Thyroid gland (tissue), 4 donors: ENCODE data around the gene ASPM. TPM values are rescaled to one million over a fixed set of nuclear protein-coding genes. Genes with fewer than 3 reads are reported as not detected.

Source experiments
- DNase-seq, 2 donors: peaks; one replicate each; pipeline ENCODE4 v3.0.0-alpha.2; 2019
- H3K27ac ChIP-seq, 3 donors: fragments of 200-600 bp; sonication (generic); 1 replicate in 2 of 3; 2 replicates in 1 of 3; pipeline ENCODE4 v1.5.1; 2016 to 2019; ENCODE audit warnings: mild to moderate bottlenecking in 1 of 3, moderate library complexity in 1 of 3
- H3K27me3 ChIP-seq: fragments of 200-600 bp; sonication (generic); one replicate; pipeline ENCODE4 v1.5.1; 2019
- H3K36me3 ChIP-seq, 2 donors: fragments of 200-600 bp; sonication (generic); one replicate each; pipeline ENCODE4 v1.5.1; 2016 to 2019
- H3K4me1 ChIP-seq, 2 donors: fragments of 200-600 bp; sonication (generic); one replicate each; pipeline ENCODE4 v1.5.1; 2017 to 2019
- H3K4me3 ChIP-seq, 3 donors: fragments of 200-600 bp; sonication (generic); replicated peaks in 1 of 3; 1 replicate in 2 of 3; 2 replicates in 1 of 3; pipeline ENCODE4 v1.5.1; 2016; ENCODE audit warnings: mild to moderate bottlenecking in 1 of 3
- H3K9me3 ChIP-seq: fragments of 200-600 bp; sonication (generic); one replicate; pipeline ENCODE4 v1.5.1; 2017
- POLR2A ChIP-seq, 2 donors: fragments of 450-650 bp; IDR thresholded peaks; one replicate each; pipeline ENCODE4 v1.6.1; 2017; ENCODE audit warnings: antibody characterized with exemption in 2 of 2, mild to moderate bottlenecking in 2 of 2, moderate library complexity in 1 of 2
- WGBS, 2 donors: methylation state at CpG; one replicate each; pipeline ENCODE4 v1.1.5; 2017; 5-methylcytosine and 5-hydroxymethylcytosine counted together
- intact Hi-C: fragments of 100-400 bp; cut with DNase I; formaldehyde crosslinking; loops from one replicate; pipeline ENCODE4 v1.15.1; 2023
- total RNA-seq, 4 donors: library from RNA; depleted of rRNA; stranded (reverse); fragments of >200 nt; gene quantifications; one replicate each; pipeline ENCODE4 v1.2.3, GENCODE V29; 2016
- TF ChIP-seq, protein P1 (sequence below), 6 experiments: fragments of 200-600 bp in 3 of 6; fragments of 450-650 bp in 3 of 6; sonication (generic) in 3 of 6; IDR thresholded peaks; one replicate each; pipeline ENCODE4 v1.5.1; 2016 to 2019; ENCODE audit warnings: antibody characterized with exemption in 6 of 6, mild to moderate bottlenecking in 2 of 6, inconsistent platforms in 1 of 6, moderate library complexity in 1 of 6

The ASPM gene
- total RNA-seq, 4 donors from 2014 or later = 0.15 to 1.2 (median 0.38) TPM

DNA sequence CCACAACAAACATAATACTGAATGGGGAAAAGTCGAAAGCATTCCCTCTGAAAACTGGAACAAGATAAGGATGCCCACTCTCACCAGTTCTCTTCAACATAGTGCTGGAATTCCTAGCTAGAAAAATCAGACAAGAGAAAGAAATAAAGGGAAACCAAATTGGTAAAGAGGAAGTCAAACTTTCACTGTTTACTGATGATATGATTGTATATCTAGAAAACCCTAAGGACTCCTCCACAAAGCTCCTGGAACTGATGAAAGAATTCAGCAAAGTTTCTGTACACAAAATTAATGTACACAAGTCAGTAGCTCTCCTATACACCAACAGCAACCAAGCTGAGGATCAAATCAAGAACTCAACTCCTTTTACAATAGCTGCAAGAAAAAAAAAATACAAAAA is 72.5 kb downstream of the ASPM start:
- DNase-seq = no peak
- H3K27ac ChIP-seq = no peak overlapping the region
- WGBS, 2 donors = 90 to 95% methylated on average over 1 of the region's 1 CpG

DNA sequence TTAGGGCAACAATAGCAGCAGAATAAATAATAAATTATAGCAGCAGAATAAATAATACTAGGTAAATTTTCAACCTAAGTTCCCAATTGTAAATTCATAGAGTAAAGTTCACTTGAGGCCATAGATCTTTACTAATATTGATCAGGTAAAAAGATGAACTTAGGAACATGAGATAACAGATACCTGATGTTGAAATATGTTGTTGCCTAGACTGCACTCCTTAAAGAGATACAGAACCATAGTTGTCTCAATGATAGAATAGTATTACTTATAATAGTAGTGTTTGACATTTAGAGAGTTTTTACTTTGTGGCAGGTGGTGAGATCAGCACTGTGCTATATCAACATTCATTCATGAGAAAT is 79.0 kb downstream of the ASPM start:
- H3K27ac ChIP-seq = no peak overlapping the region
- H3K27me3 ChIP-seq = no peaks in the 10 kb centered on the region
- H3K4me3 ChIP-seq = no peak overlapping the region
- no peaks in the 10 kb centered on the region for H3K36me3 ChIP-seq
- H3K9me3 ChIP-seq = no peaks in the 10 kb centered on the region
- peaks cover 0 to 2% of the 10 kb centered on the region in 2 donors for H3K4me1 ChIP-seq
- intact Hi-C loops = no loop called here
- no peak for DNase-seq
- TF ChIP-seq, protein P1, sequence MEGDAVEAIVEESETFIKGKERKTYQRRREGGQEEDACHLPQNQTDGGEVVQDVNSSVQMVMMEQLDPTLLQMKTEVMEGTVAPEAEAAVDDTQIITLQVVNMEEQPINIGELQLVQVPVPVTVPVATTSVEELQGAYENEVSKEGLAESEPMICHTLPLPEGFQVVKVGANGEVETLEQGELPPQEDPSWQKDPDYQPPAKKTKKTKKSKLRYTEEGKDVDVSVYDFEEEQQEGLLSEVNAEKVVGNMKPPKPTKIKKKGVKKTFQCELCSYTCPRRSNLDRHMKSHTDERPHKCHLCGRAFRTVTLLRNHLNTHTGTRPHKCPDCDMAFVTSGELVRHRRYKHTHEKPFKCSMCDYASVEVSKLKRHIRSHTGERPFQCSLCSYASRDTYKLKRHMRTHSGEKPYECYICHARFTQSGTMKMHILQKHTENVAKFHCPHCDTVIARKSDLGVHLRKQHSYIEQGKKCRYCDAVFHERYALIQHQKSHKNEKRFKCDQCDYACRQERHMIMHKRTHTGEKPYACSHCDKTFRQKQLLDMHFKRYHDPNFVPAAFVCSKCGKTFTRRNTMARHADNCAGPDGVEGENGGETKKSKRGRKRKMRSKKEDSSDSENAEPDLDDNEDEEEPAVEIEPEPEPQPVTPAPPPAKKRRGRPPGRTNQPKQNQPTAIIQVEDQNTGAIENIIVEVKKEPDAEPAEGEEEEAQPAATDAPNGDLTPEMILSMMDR (IDR thresholded peaks at IDR 0.05) = no peak
- TF ChIP-seq POLR2A (IDR thresholded peaks at IDR 0.05) = no peak

More for the DNA sequence above, 72.5 kb downstream of the ASPM start:
- TF ChIP-seq POLR2A (IDR thresholded peaks at IDR 0.05) = no peak
- TF ChIP-seq, protein P1 (IDR thresholded peaks at IDR 0.05) = no peak
- intact Hi-C loops = no loop called here
- no peaks in the 10 kb centered on the region for H3K27me3 ChIP-seq
- no peaks in the 10 kb centered on the region for H3K36me3 ChIP-seq
- H3K9me3 ChIP-seq = no peaks in the 10 kb centered on the region
- no peaks in the 10 kb centered on the region for H3K4me1 ChIP-seq
- H3K4me3 ChIP-seq = no peak overlapping the region

DNA sequence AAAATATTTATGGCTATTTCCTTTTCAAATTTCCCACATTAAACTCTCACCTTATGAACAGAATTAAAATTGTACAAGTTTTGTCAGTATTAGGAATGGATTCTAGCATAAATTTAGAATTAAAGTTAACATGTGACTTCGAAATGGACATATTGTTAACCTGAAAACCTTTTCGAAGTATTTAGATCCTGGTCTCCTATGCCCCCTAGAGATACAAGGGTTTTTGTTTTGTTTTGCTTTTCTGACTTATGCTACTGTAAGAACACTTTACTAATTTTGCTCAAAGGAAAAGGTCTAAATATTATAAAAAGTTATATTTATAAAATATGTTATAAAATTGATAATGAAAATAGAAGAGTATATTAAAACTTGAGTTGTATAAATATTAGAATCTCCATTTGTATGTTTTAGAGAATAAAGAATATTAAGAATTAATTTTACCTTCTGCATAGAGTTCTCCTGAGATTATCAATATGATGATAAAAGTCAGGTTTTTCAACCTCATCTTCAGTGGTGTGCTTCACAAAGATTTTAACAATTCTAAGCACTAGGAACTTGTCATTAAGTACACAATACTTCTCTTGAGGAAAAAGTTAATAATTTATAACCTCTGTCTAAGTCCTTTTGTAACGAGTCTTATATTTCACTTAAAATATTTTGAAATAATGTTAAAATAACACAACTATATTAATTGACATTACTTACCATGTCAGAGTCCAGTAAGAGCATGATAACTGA is 79.6 kb downstream of the ASPM start, which contains the start of gene F13B:
F13B (minus strand) TSS at position 542 of the 738 bp plus-strand sequence; CDS start at position 505, 37 bp downstream.
- intact Hi-C loops = no loop called here
- H3K27ac ChIP-seq = no peak within 1 kb of the TSS
- TF ChIP-seq, protein P1 (IDR thresholded peaks at IDR 0.05) = no peak
- no peak for TF ChIP-seq POLR2A (IDR thresholded peaks at IDR 0.05)
- WGBS, 2 donors = 83 to 85% methylated on average over 3 of the region's 3 CpGs
- no peaks in the 10 kb centered on the region for H3K9me3 ChIP-seq
- no peaks in the 10 kb centered on the region for H3K36me3 ChIP-seq
- H3K27me3 ChIP-seq = no peaks in the 10 kb centered on the region
- no peak for DNase-seq
- no peak within 1 kb of the TSS for H3K4me3 ChIP-seq
- H3K4me1 ChIP-seq = peaks cover 0 to 2% of the 10 kb centered on the region in 2 donors

DNA sequence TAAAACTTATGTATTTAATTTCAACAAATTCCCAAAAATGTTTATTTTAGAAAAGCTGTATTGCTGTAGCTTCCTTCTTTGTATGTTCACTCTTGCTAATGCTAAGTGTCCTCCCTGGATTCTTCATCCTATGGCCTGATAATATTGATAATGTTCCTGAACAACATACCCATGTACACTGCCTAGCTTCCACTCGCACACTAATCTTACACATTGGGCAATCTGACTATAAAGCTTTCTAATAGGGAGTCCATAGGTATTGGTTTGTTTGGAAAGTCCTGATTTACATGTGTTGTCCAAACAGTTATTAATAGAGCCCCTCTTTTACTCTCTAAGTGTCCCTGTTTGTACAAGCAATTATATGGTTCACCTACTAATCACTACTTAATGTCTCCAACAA is 80.2 kb downstream of the ASPM start:
- no peak for TF ChIP-seq POLR2A (IDR thresholded peaks at IDR 0.05)
- TF ChIP-seq, protein P1 (IDR thresholded peaks at IDR 0.05) = no peak
- no peak for DNase-seq
- WGBS, 2 donors = 96 to 98% methylated on average over 1 of the region's 1 CpG
- Histone ChIP-seq H3K4me1 (peaks cover 0 to 2% of the 10 kb centered on the region in 2 donors), H3K36me3 (no peaks in the 10 kb centered on the region), H3K27ac (no peak overlapping the region), H3K4me3 (no peak overlapping the region), H3K9me3 (no peaks in the 10 kb centered on the region), H3K27me3 (no peaks in the 10 kb centered on the region)
- intact Hi-C loops = no loop called here

DNA sequence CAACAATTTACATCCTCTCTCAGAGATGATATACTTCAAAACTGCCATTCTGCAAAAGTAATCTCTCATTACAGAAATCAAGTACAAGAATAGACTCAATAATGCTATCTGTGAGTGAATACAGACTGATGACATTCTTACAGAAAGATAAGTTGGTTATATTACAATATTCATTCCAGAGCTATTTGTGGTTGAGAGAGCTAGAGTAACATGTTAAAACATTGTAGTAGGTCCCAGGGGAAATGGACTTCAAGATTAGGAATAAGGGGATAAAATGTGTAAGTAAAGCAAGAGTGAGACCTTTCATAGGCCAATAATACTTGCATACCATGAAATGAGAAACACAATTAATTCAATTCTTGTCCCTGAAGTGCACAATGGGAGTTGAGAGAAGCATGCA is 80.9 kb downstream of the ASPM start:
- DNase-seq = no peak
- Histone ChIP-seq H3K9me3 (no peaks in the 10 kb centered on the region), H3K27ac (no peak overlapping the region), H3K27me3 (no peaks in the 10 kb centered on the region), H3K4me1 (peaks cover 0 to 2% of the 10 kb centered on the region in 2 donors), H3K4me3 (no peak overlapping the region), H3K36me3 (no peaks in the 10 kb centered on the region)
- TF ChIP-seq POLR2A (IDR thresholded peaks at IDR 0.05) = no peak
- TF ChIP-seq, protein P1 (IDR thresholded peaks at IDR 0.05) = no peak
- intact Hi-C loops = no loop called here
